ENCODE results near the gene CD93. TPM values are rescaled to one million over a fixed set of nuclear protein-coding genes. Genes with fewer than 3 reads are reported as not detected.
A peak's percentile ranks its signal among the peaks of the same experiment; 100 is the strongest.

The CD93 gene
- total RNA-seq (under 1 TPM; 0.10 to 0.11 TPM), polyA plus RNA-seq (under 1 TPM in 2 of 3 donors, not detected in 1; 0.03 to 0.20 TPM), total RNA-seq (0 to 0.09 (median 0.03) reads per million in 6 experiments)

GRCh38 chr20:23086056-23086566 lies at the start of gene CD93:
Gene CD93 (minus strand): TSS chr20:23086324. CDS start chr20:23086192, 132 bp downstream.
- no peak for DNase-seq
- Mint-ChIP-seq H3K4me3 (peak within 1 kb of the TSS in 4 of 10 donors; percentile 55 to 76 (median 64)), H3K4me1 (peaks cover 0 to 42% (median 2%) of the 10 kb centered on the region in 4 donors), H3K9me3 (no peaks in the 10 kb centered on the region), H3K27me3 (peaks cover 0 to 10% (median 5%) of the 10 kb centered on the region in 5 donors), H3K36me3 (no peaks in the 10 kb centered on the region), H3K27ac (peak within 1 kb of the TSS in 1 of 10 donors; percentile 68)
- POLR2A ChIA-PET, result no interaction called here
- ATAC-seq, result no peak

- no peak for ATAC-seq
- no peaks in the 10 kb centered on the region for H3K27me3 Mint-ChIP-seq
- DNase-seq, result no peak
- peaks cover 0 to 1% (median 0%) of the 10 kb centered on the region in 4 donors for H3K4me1 Mint-ChIP-seq
- H3K9me3 Mint-ChIP-seq, result no peaks in the 10 kb centered on the region
- H3K4me3 Mint-ChIP-seq, result no peak overlapping the region
- POLR2A ChIA-PET, result no interaction called here
- H3K27ac Mint-ChIP-seq, result no peak overlapping the region
- no peaks in the 10 kb centered on the region for H3K36me3 Mint-ChIP-seq
Measured at GRCh38 chr20:23133560-23133998, 47.5 kb upstream of the CD93 start.

- POLR2A ChIA-PET, result no interaction called here
- no peaks in the 10 kb centered on the region for H3K9me3 Mint-ChIP-seq
- no peaks in the 10 kb centered on the region for H3K27me3 Mint-ChIP-seq
- ATAC-seq, result no peak
- no peak overlapping the region for H3K27ac Mint-ChIP-seq
- DNase-seq, result no peak
- H3K36me3 Mint-ChIP-seq, result no peaks in the 10 kb centered on the region
- peaks cover 0 to 4% (median 0%) of the 10 kb centered on the region in 4 donors for H3K4me1 Mint-ChIP-seq
- no peak overlapping the region for H3K4me3 Mint-ChIP-seq
Measured at GRCh38 chr20:23132930-23133559, 46.9 kb upstream of the CD93 start.

GRCh38 chr20:23132293-23132929 lies 46.3 kb upstream of the CD93 start:
- H3K4me3 Mint-ChIP-seq, result no peak overlapping the region
- no peaks in the 10 kb centered on the region for H3K36me3 Mint-ChIP-seq
- POLR2A ChIA-PET, result no interaction called here
- ATAC-seq, result no peak
- peaks cover 0 to 4% (median 0%) of the 10 kb centered on the region in 4 donors for H3K4me1 Mint-ChIP-seq
- H3K9me3 Mint-ChIP-seq, result no peaks in the 10 kb centered on the region
- H3K27me3 Mint-ChIP-seq, result no peaks in the 10 kb centered on the region
- H3K27ac Mint-ChIP-seq, result no peak overlapping the region
- no peak for DNase-seq

- Mint-ChIP-seq H3K36me3 (no peaks in the 10 kb centered on the region), H3K4me1 (peaks cover 0 to 7% (median 0%) of the 10 kb centered on the region in 4 donors), H3K27ac (no peak overlapping the region), H3K27me3 (no peaks in the 10 kb centered on the region), H3K4me3 (no peak overlapping the region), H3K9me3 (no peaks in the 10 kb centered on the region)
- POLR2A ChIA-PET, result no interaction called here
- ATAC-seq (no peak), DNase-seq (no peak)
Measured at GRCh38 chr20:23131766-23132165, 45.6 kb upstream of the CD93 start.

- Mint-ChIP-seq H3K9me3 (no peaks in the 10 kb centered on the region), H3K4me3 (no peak overlapping the region), H3K36me3 (no peaks in the 10 kb centered on the region), H3K4me1 (peaks cover 0 to 12% (median 0%) of the 10 kb centered on the region in 4 donors), H3K27ac (no peak overlapping the region), H3K27me3 (no peaks in the 10 kb centered on the region)
- DNase-seq (no peak), ATAC-seq (no peak)
- POLR2A ChIA-PET, result no interaction called here
Measured at GRCh38 chr20:23130622-23131140, 44.6 kb upstream of the CD93 start.

GRCh38 chr20:23129891-23130621 lies 43.9 kb upstream of the CD93 start:
- POLR2A ChIA-PET, result no interaction called here

GRCh38 chr20:23129266-23129665 lies 43.1 kb upstream of the CD93 start:
- no peaks in the 10 kb centered on the region for H3K9me3 Mint-ChIP-seq
- ATAC-seq, result no peak
- H3K36me3 Mint-ChIP-seq, result no peaks in the 10 kb centered on the region

More at GRCh38 chr20:23129891-23130621, 43.9 kb upstream of the CD93 start:
- Mint-ChIP-seq H3K27me3 (no peaks in the 10 kb centered on the region), H3K4me3 (no peak overlapping the region), H3K4me1 (peaks cover 0 to 18% (median 0%) of the 10 kb centered on the region in 4 donors), H3K9me3 (no peaks in the 10 kb centered on the region), H3K27ac (no peak overlapping the region), H3K36me3 (no peaks in the 10 kb centered on the region)
- DNase-seq (no peak), ATAC-seq (no peak)

GRCh38 chr20:23128461-23129125 lies 42.5 kb upstream of the CD93 start:
- DNase-seq (no peak), ATAC-seq (no peak)
- H3K9me3 Mint-ChIP-seq, result no peaks in the 10 kb centered on the region
- H3K36me3 Mint-ChIP-seq, result no peaks in the 10 kb centered on the region
- no peak overlapping the region for H3K4me3 Mint-ChIP-seq
- peaks cover 0 to 4% (median 0%) of the 10 kb centered on the region in 5 donors for H3K27me3 Mint-ChIP-seq
- H3K27ac Mint-ChIP-seq, result no peak overlapping the region
- peaks cover 0 to 19% (median 0%) of the 10 kb centered on the region in 4 donors for H3K4me1 Mint-ChIP-seq
- POLR2A ChIA-PET, result no interaction called here

More at GRCh38 chr20:23129266-23129665, 43.1 kb upstream of the CD93 start:
- POLR2A ChIA-PET, result no interaction called here
- peaks cover 0 to 19% (median 0%) of the 10 kb centered on the region in 4 donors for H3K4me1 Mint-ChIP-seq
- peaks cover 0 to 4% (median 0%) of the 10 kb centered on the region in 5 donors for H3K27me3 Mint-ChIP-seq
- no peak for DNase-seq
- no peak overlapping the region for H3K4me3 Mint-ChIP-seq
- H3K27ac Mint-ChIP-seq, result no peak overlapping the region

- DNase-seq (no peak), ATAC-seq (no peak)
- H3K27ac Mint-ChIP-seq, result peak overlapping the region in 2 of 10 donors; percentile 43 to 78
- H3K4me1 Mint-ChIP-seq, result peaks cover 0 to 19% (median 0%) of the 10 kb centered on the region in 4 donors
- no peaks in the 10 kb centered on the region for H3K36me3 Mint-ChIP-seq
- no peak overlapping the region for H3K4me3 Mint-ChIP-seq
- POLR2A ChIA-PET, result no interaction called here
- H3K27me3 Mint-ChIP-seq, result peaks cover 0 to 4% (median 0%) of the 10 kb centered on the region in 5 donors
- no peaks in the 10 kb centered on the region for H3K9me3 Mint-ChIP-seq
Measured at GRCh38 chr20:23127506-23128279, 41.6 kb upstream of the CD93 start.

- H3K9me3 Mint-ChIP-seq, result no peaks in the 10 kb centered on the region
- no peak overlapping the region for H3K27ac Mint-ChIP-seq
Measured at GRCh38 chr20:23126281-23127061, 40.3 kb upstream of the CD93 start.

More at GRCh38 chr20:23126281-23127061, 40.3 kb upstream of the CD93 start:
- no peak overlapping the region for H3K4me3 Mint-ChIP-seq
- peaks cover 0 to 4% (median 1%) of the 10 kb centered on the region in 5 donors for H3K27me3 Mint-ChIP-seq
- ATAC-seq (no peak), DNase-seq (no peak)
- POLR2A ChIA-PET, result no interaction called here
- H3K4me1 Mint-ChIP-seq, result peaks cover 0 to 19% (median 0%) of the 10 kb centered on the region in 4 donors
- no peaks in the 10 kb centered on the region for H3K36me3 Mint-ChIP-seq
